ENCODE measurements around the gene FGF14. TPM values are rescaled to one million over a fixed set of nuclear protein-coding genes. Genes with fewer than 3 reads are reported as not detected.
"Not testable (repeated sequence)": the region's sequence is repeated elsewhere in the genome, so short reads cannot be mapped to it uniquely, and the experiment has no call there.

The FGF14 gene
- total RNA-seq, 2 donors from 2014 or later: 0.14 TPM

GRCh38 chr13:102090532-102090931, 311.3 kb downstream of the FGF14 start:
- Histone ChIP-seq H3K4me3 (no peak overlapping the region), H3K4me1 (ENCODE audit: control insufficient read depth in 1 of 2, low read depth in 2 of 2) (peaks cover 0 to 11% of the 10 kb centered on the region in 2 donors), H3K27ac (no peak overlapping the region), H3K36me3 (no peaks in the 10 kb centered on the region), H3K27me3 (replicated peaks; ENCODE audit: insufficient read depth) (no peaks in the 10 kb centered on the region), H3K9me3 (no peaks in the 10 kb centered on the region)
- TF ChIP-seq CTCF (IDR thresholded peaks at IDR 0.05): no peak
- no peak for ATAC-seq (ENCODE audit: insufficient number of reproducible peaks, low FRiP score, low read depth)
- DNase-seq (ENCODE audit: low spot score): no peak

- no peak for TF ChIP-seq CTCF (IDR thresholded peaks at IDR 0.05)
- no peak for DNase-seq (ENCODE audit: low spot score)
- no peak for ATAC-seq (ENCODE audit: insufficient number of reproducible peaks, low FRiP score, low read depth)
Observed at GRCh38 chr13:102089722-102090121, 312.1 kb downstream of the FGF14 start.

GRCh38 chr13:102089177-102089576, 312.7 kb downstream of the FGF14 start:
- H3K27ac ChIP-seq: no peak overlapping the region
- H3K4me3 ChIP-seq: no peak overlapping the region
- DNase-seq (ENCODE audit: low spot score) (no peak), ATAC-seq (ENCODE audit: insufficient number of reproducible peaks, low FRiP score, low read depth) (no peak)
- H3K27me3 ChIP-seq (replicated peaks; ENCODE audit: insufficient read depth): no peaks in the 10 kb centered on the region
- peak; percentile 19 for TF ChIP-seq CTCF (IDR thresholded peaks at IDR 0.05)
- no peaks in the 10 kb centered on the region for H3K36me3 ChIP-seq
- no peaks in the 10 kb centered on the region for H3K9me3 ChIP-seq
- peaks cover 0 to 11% of the 10 kb centered on the region in 2 donors for H3K4me1 ChIP-seq (ENCODE audit: control insufficient read depth in 1 of 2, low read depth in 2 of 2)

More at GRCh38 chr13:102089722-102090121, 312.1 kb downstream of the FGF14 start:
- no peaks in the 10 kb centered on the region for H3K36me3 ChIP-seq
- H3K27ac ChIP-seq: no peak overlapping the region
- no peaks in the 10 kb centered on the region for H3K9me3 ChIP-seq
- H3K4me1 ChIP-seq (ENCODE audit: control insufficient read depth in 1 of 2, low read depth in 2 of 2): peaks cover 0 to 11% of the 10 kb centered on the region in 2 donors
- H3K4me3 ChIP-seq: no peak overlapping the region
- no peaks in the 10 kb centered on the region for H3K27me3 ChIP-seq (replicated peaks; ENCODE audit: insufficient read depth)

- Histone ChIP-seq H3K4me1 (ENCODE audit: control insufficient read depth in 1 of 2, low read depth in 2 of 2) (no peaks in the 10 kb centered on the region), H3K27me3 (replicated peaks; ENCODE audit: insufficient read depth) (no peaks in the 10 kb centered on the region), H3K4me3 (no peak overlapping the region), H3K27ac (no peak overlapping the region), H3K9me3 (no peaks in the 10 kb centered on the region), H3K36me3 (no peaks in the 10 kb centered on the region)
- DNase-seq (ENCODE audit: low spot score): no peak
- no peak for ATAC-seq (ENCODE audit: insufficient number of reproducible peaks, low FRiP score, low read depth)
- TF ChIP-seq CTCF (IDR thresholded peaks at IDR 0.05): no peak
Observed at GRCh38 chr13:102073251-102073650, 328.6 kb downstream of the FGF14 start.

- TF ChIP-seq CTCF (IDR thresholded peaks at IDR 0.05): no peak
- Histone ChIP-seq H3K9me3 (no peaks in the 10 kb centered on the region), H3K4me3 (no peak overlapping the region), H3K4me1 (ENCODE audit: control insufficient read depth in 1 of 2, low read depth in 2 of 2) (no peaks in the 10 kb centered on the region), H3K27ac (no peak overlapping the region), H3K27me3 (replicated peaks; ENCODE audit: insufficient read depth) (no peaks in the 10 kb centered on the region), H3K36me3 (no peaks in the 10 kb centered on the region)
- ATAC-seq (ENCODE audit: insufficient number of reproducible peaks, low FRiP score, low read depth) (no peak), DNase-seq (ENCODE audit: low spot score) (no peak)
Observed at GRCh38 chr13:102071711-102072110, 330.1 kb downstream of the FGF14 start.

GRCh38 chr13:102068323-102068722, 333.5 kb downstream of the FGF14 start:
- H3K4me1 ChIP-seq (ENCODE audit: control insufficient read depth in 1 of 2, low read depth in 2 of 2); DNase-seq (ENCODE audit: low spot score); H3K9me3 ChIP-seq; H3K27ac ChIP-seq; H3K36me3 ChIP-seq; H3K4me3 ChIP-seq; ATAC-seq (ENCODE audit: insufficient number of reproducible peaks, low FRiP score, low read depth); H3K27me3 ChIP-seq (replicated peaks; ENCODE audit: insufficient read depth): not testable (repeated sequence)
